Measurements from ENCODE around the gene NSD1.

Gene NSD1, protein sequence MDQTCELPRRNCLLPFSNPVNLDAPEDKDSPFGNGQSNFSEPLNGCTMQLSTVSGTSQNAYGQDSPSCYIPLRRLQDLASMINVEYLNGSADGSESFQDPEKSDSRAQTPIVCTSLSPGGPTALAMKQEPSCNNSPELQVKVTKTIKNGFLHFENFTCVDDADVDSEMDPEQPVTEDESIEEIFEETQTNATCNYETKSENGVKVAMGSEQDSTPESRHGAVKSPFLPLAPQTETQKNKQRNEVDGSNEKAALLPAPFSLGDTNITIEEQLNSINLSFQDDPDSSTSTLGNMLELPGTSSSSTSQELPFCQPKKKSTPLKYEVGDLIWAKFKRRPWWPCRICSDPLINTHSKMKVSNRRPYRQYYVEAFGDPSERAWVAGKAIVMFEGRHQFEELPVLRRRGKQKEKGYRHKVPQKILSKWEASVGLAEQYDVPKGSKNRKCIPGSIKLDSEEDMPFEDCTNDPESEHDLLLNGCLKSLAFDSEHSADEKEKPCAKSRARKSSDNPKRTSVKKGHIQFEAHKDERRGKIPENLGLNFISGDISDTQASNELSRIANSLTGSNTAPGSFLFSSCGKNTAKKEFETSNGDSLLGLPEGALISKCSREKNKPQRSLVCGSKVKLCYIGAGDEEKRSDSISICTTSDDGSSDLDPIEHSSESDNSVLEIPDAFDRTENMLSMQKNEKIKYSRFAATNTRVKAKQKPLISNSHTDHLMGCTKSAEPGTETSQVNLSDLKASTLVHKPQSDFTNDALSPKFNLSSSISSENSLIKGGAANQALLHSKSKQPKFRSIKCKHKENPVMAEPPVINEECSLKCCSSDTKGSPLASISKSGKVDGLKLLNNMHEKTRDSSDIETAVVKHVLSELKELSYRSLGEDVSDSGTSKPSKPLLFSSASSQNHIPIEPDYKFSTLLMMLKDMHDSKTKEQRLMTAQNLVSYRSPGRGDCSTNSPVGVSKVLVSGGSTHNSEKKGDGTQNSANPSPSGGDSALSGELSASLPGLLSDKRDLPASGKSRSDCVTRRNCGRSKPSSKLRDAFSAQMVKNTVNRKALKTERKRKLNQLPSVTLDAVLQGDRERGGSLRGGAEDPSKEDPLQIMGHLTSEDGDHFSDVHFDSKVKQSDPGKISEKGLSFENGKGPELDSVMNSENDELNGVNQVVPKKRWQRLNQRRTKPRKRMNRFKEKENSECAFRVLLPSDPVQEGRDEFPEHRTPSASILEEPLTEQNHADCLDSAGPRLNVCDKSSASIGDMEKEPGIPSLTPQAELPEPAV (N-terminal part only)

GRCh38 chr5:177133096-177133852, at the start of gene NSD1:
Gene NSD1, plus strand, starts transcription at chr5:177133773. Its CDS starts 1,331 bp downstream, at chr5:177135104.
- TF ChIP-seq CTCF (IDR thresholded peaks at IDR 0.05; ENCODE audit: low read depth, low read length): no peak
- peak; percentile 65 to 79 for DNase-seq (ENCODE audit: low read depth in 2 of 2)
- peak within 1 kb of the TSS; percentile 51 to 63 for H3K4me3 ChIP-seq (replicated peaks in 1 of 2; ENCODE audit: low read depth in 2 of 2, low read length in 2 of 2)

GRCh38 chr5:177084175-177084574, 49.4 kb upstream of the NSD1 start:
- no peak overlapping the region for H3K4me3 ChIP-seq (replicated peaks in 1 of 2; ENCODE audit: low read depth in 2 of 2, low read length in 2 of 2)
- no peak for TF ChIP-seq CTCF (IDR thresholded peaks at IDR 0.05; ENCODE audit: low read depth, low read length)
- DNase-seq (ENCODE audit: low read depth in 2 of 2): no peak

DNA sequence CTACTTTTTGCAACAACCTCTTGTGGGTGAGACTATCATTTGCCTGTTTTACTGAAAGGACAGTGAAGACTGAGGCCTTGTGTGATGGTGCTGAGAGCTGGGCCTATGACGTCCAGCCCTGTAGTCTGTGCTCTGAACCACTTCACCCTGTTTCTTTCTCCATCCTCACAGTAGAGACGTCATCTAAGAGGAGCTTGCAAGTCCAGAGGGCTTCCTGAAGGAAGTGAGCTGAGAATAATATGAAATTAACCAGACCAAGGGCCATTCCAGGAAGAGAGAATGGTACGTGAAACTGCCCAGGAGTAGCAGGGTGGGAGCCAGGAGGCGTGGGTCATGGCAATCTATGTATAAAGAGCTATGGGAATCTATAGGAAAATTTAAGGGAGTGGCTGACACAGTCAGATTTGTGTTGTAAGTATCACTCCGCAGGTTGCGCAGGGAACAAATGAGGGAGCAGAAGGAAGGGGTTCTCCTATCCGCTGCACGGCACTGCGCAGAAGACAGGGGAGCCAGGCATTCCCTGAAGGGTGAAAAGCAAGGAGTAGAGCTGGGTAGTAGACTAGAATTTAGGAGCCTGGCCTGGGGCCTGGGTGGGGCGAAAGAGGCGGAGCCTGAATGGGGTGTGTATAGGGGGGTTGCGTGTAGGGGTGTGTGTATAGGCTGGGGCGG, 47.5 kb upstream of the NSD1 start:
- H3K4me3 ChIP-seq (replicated peaks in 1 of 2; ENCODE audit: low read depth in 2 of 2, low read length in 2 of 2): no peak overlapping the region
- DNase-seq (ENCODE audit: low read depth in 2 of 2): no peak

DNA sequence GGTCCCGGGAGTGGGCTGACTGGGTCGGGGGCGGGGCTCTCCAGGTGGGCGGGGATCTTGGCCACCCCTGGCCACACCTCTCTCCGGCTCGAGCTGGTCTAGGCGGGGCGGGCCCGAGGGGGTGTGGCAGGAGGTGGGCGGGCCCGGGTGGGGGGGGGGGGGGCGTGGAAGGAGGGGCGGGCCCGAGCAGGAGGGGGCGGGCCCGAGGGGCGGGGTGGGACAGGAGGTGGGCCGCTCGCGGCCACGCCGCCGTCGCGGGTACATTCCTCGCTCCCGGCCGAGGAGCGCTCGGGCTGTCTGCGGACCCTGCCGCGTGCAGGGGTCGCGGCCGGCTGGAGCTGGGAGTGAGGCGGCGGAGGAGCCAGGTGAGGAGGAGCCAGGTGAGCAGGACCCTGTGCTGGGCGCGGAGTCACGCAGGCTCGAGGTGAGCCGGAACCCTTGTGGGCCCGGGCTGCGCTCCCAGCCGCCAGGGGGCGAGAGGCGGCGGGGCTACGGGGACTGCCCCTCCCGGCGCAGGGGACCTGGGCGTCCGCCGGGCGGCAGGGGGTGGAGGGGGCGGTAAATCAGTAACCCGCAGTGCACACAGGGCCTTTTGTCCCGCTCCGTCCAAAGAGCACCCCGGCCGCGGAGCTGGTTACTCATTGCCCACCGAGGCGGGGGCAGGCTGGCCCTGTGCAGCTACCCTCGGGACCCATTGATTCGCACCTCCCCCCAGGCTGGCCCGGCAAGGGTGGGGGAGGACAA, 46.7 kb upstream of the NSD1 start, which contains the start of gene FGFR4:
TSS of gene FGFR4 (plus strand) at position 262 of the 744 bp plus-strand sequence. CDS start 2,688 bp downstream, outside the sequence.
- peak within 1 kb of the TSS; percentile 38 to 49 for H3K4me3 ChIP-seq (replicated peaks in 1 of 2; ENCODE audit: low read depth in 2 of 2, low read length in 2 of 2)
- DNase-seq (ENCODE audit: low read depth in 2 of 2): peak; percentile 45 to 72
- peak; percentile 30 for TF ChIP-seq CTCF (IDR thresholded peaks at IDR 0.05; ENCODE audit: low read depth, low read length)

More for the DNA sequence above, 47.5 kb upstream of the NSD1 start:
- TF ChIP-seq CTCF (IDR thresholded peaks at IDR 0.05; ENCODE audit: low read depth, low read length): no peak

DNA sequence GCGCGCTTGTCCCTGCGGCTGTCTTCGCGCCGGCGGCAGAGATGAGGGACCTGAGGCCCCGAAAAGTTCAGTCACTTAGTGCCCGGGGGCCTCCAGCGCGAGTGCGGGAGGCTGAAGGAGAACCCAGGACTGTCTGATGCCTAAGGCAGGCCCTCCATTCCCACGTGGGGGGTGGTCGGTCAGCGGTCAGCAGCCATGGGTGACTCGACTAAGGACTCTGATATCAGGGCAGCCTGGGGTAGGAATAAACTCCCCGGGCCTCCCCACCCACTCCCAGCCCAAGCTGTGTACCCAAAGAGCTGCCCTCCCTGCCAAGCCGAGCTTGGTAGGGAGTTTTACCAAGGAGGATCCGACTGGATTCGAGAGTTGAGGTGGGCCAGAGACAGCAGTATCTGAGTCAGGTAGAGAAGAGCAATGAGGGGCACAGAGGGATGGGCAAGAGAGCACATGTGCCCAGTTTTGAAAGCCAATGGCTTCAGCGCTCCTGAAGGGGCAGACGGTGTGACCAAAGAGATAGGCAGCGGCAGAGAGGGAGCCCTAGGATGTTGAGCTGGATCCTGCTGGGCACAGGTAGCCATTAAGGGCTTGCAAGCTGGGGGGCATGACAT, 46.1 kb upstream of the NSD1 start:
- TF ChIP-seq CTCF (IDR thresholded peaks at IDR 0.05; ENCODE audit: low read depth, low read length): no peak
- peak overlapping the region; percentile 38 to 49 for H3K4me3 ChIP-seq (replicated peaks in 1 of 2; ENCODE audit: low read depth in 2 of 2, low read length in 2 of 2)
- no peak for DNase-seq (ENCODE audit: low read depth in 2 of 2)
